OCI-LY7 (cell line): ENCODE measurements around the gene GUCY1A2.

Experiments
- EZH2phosphoT487 ChIP-seq: fragments of 200-600 bp; sonication (generic); IDR thresholded peaks from 2 replicates; pipeline ENCODE4 v1.6.1; 2018; ENCODE audit warnings: low read depth, borderline replicate concordance, mild to moderate bottlenecking, mixed run types, antibody characterized with exemption, low read length, moderate library complexity, mixed read lengths
- TF ChIP-seq, protein P1 (sequence below): fragments of 200-600 bp; sonication (generic); conservative IDR thresholded peaks from 2 replicates; pipeline ENCODE4 v1.5.1; 2014; ENCODE audit warnings: mild to moderate bottlenecking, antibody characterized with exemption, low read length, moderate library complexity, mixed read lengths

DNA sequence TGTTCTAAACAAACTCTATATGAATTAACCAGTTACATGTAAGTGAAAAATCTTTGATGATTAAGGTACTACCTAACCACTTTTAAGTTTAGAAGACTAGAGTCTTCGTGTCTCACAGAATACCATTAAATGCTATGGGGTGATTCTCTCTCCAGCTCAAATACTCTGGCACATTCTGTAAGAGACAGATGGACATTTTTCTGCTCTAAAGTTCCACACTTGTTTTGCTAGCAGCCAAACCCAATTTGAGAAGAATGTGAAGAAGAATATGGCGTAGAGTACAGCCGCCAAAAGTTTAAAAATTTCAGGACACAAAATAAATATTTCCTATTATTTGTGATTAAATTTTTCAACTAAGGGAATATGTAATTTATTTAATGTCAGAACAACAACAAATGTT, 339.1 kb downstream of the GUCY1A2 start:
- TF ChIP-seq, protein P1, sequence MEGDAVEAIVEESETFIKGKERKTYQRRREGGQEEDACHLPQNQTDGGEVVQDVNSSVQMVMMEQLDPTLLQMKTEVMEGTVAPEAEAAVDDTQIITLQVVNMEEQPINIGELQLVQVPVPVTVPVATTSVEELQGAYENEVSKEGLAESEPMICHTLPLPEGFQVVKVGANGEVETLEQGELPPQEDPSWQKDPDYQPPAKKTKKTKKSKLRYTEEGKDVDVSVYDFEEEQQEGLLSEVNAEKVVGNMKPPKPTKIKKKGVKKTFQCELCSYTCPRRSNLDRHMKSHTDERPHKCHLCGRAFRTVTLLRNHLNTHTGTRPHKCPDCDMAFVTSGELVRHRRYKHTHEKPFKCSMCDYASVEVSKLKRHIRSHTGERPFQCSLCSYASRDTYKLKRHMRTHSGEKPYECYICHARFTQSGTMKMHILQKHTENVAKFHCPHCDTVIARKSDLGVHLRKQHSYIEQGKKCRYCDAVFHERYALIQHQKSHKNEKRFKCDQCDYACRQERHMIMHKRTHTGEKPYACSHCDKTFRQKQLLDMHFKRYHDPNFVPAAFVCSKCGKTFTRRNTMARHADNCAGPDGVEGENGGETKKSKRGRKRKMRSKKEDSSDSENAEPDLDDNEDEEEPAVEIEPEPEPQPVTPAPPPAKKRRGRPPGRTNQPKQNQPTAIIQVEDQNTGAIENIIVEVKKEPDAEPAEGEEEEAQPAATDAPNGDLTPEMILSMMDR = no peak
- TF ChIP-seq EZH2phosphoT487 = no peak
